Osteocyte (in vitro differentiated cells): ENCODE data around the gene CDH13. TPM values are rescaled to one million over a fixed set of nuclear protein-coding genes. Genes with fewer than 3 reads are reported as not detected.

Experiments
- DNase-seq: peaks from one replicate; pipeline ENCODE4 v3.0.0; 2021; ENCODE audit warnings: mixed read lengths; ENCODE audit not compliant: unreplicated experiment; ENCODE audit errors: extremely low spot score
- H3K27ac Mint-ChIP-seq: one replicate; pipeline ENCODE4 v1.8.0; 2021; ENCODE audit warnings: mild to moderate bottlenecking, mixed read lengths; ENCODE audit not compliant: unreplicated experiment
- H3K27me3 Mint-ChIP-seq: one replicate; pipeline ENCODE4 v1.8.0; 2021; ENCODE audit warnings: mixed read lengths; ENCODE audit not compliant: unreplicated experiment
- H3K36me3 Mint-ChIP-seq: one replicate; pipeline ENCODE4 v1.8.0; 2021; ENCODE audit warnings: mixed read lengths; ENCODE audit not compliant: unreplicated experiment
- H3K4me1 Mint-ChIP-seq: one replicate; pipeline ENCODE4 v1.8.0; 2021; ENCODE audit warnings: mixed read lengths; ENCODE audit not compliant: unreplicated experiment
- H3K4me3 Mint-ChIP-seq: one replicate; pipeline ENCODE4 v1.8.0; 2021; ENCODE audit warnings: mild to moderate bottlenecking, moderate library complexity, mixed read lengths; ENCODE audit not compliant: unreplicated experiment
- H3K9me3 Mint-ChIP-seq: one replicate; pipeline ENCODE4 v1.8.0; 2021; ENCODE audit warnings: mixed read lengths; ENCODE audit not compliant: unreplicated experiment
- total RNA-seq: library from RNA; stranded (reverse); gene quantifications from 2 replicates; pipeline ENCODE4 v1.2.1, GENCODE V29; 2021
- TF ChIP-seq, protein P1 (sequence below): fragments of 200-600 bp; sonication (generic); IDR thresholded peaks from 2 replicates; pipeline ENCODE4 v1.5.0; 2021; ENCODE audit warnings: antibody characterized with exemption, mild to moderate bottlenecking, moderate library complexity

Gene CDH13
- total RNA-seq, 1 donor from 2014 or later = 27.0 TPM

DNA sequence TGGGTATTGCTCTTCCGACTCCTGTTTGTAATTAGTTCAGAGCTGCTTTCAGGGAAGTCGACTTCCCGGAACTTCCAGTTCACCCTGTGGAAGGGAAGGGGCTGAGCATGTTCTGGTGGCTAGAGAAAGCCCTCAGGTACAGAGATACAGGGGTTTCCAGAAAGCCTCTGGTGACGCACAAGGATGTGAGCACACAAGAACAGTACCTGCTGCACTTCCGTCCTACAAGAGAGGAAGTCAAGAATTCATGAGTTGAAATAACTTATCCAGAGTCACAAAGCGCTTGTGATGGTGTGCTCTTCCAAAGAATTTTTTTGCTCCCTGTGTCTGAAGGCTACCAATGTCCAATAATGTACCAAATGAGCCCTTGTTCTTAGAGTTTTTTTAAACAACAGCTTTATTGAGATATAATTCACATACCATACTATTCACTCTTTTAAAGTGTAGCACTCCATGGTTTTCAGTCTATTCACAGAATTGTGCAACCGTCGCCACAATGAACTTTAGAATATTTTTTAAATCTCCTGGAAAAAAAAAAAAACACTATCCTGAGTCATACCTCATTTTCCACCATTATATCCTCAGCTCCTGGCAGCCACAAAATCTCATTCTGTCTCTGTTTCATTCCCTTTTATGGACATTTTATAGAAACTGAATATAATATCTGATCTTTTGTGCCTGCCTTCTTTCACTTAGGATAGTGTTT, 327.6 kb downstream of the CDH13 start:
- no peaks in the 10 kb centered on the region for H3K36me3 Mint-ChIP-seq
- H3K4me1 Mint-ChIP-seq = no peaks in the 10 kb centered on the region
- no peaks in the 10 kb centered on the region for H3K9me3 Mint-ChIP-seq
- no peak overlapping the region for H3K4me3 Mint-ChIP-seq
- DNase-seq = no peak
- no peak overlapping the region for H3K27ac Mint-ChIP-seq
- no peaks in the 10 kb centered on the region for H3K27me3 Mint-ChIP-seq
- TF ChIP-seq, protein P1, sequence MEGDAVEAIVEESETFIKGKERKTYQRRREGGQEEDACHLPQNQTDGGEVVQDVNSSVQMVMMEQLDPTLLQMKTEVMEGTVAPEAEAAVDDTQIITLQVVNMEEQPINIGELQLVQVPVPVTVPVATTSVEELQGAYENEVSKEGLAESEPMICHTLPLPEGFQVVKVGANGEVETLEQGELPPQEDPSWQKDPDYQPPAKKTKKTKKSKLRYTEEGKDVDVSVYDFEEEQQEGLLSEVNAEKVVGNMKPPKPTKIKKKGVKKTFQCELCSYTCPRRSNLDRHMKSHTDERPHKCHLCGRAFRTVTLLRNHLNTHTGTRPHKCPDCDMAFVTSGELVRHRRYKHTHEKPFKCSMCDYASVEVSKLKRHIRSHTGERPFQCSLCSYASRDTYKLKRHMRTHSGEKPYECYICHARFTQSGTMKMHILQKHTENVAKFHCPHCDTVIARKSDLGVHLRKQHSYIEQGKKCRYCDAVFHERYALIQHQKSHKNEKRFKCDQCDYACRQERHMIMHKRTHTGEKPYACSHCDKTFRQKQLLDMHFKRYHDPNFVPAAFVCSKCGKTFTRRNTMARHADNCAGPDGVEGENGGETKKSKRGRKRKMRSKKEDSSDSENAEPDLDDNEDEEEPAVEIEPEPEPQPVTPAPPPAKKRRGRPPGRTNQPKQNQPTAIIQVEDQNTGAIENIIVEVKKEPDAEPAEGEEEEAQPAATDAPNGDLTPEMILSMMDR = no peak

DNA sequence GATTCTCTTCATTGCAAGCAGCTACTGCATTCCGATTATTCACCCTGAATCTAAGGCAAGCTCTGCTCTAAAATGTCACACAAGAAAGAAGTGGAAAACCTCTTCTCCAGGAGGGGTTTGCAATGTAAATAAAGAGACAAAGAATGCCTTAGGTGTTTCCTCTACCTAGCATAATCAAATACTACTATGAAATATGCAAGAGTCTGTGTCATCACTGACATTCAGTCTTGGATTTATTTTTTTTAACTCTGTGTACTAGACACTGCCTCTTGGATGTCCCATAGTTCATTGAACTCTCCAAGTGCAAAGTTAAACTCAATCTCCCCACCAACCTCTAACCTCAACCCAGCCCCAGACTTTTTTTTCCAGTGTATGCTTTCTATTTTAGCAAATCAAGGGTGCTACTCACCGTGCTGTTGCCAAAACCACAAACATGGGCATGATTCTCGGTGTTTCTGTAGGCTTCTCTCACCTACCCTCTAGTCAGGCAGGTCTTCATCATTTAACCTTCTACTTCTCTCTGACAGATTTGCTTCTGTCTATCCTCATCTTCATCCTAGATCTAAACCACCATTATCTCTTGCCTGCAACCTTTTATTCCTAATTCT, 329.1 kb downstream of the CDH13 start:
- no peaks in the 10 kb centered on the region for H3K9me3 Mint-ChIP-seq
- H3K27ac Mint-ChIP-seq = no peak overlapping the region
- no peak overlapping the region for H3K4me3 Mint-ChIP-seq
- no peaks in the 10 kb centered on the region for H3K27me3 Mint-ChIP-seq
- H3K4me1 Mint-ChIP-seq = no peaks in the 10 kb centered on the region
- H3K36me3 Mint-ChIP-seq = no peaks in the 10 kb centered on the region
- DNase-seq = no peak
- TF ChIP-seq, protein P1 = no peak

DNA sequence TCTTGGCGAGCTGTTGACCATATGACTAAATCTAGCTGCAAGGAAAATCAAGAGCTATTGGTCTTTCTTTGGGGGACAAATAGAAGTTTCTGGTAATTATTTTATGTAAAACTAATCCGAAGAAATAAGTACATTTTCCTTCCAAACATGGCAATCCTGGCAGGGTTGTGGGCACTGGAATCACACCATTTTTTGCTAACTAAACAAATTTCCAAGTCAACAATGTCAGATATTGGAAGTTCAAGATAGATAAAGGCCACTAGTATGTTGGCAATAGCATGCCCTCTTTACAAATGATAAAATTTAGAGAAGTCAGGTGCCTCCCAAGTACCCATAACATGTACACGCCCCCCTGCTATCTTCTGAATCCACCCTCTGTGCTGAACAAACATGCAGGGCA, 330.4 kb downstream of the CDH13 start:
- TF ChIP-seq, protein P1 = no peak
- H3K27me3 Mint-ChIP-seq = no peaks in the 10 kb centered on the region
- H3K36me3 Mint-ChIP-seq = no peaks in the 10 kb centered on the region
- no peak overlapping the region for H3K4me3 Mint-ChIP-seq
- DNase-seq = no peak
- H3K27ac Mint-ChIP-seq = no peak overlapping the region
- no peaks in the 10 kb centered on the region for H3K9me3 Mint-ChIP-seq
- no peaks in the 10 kb centered on the region for H3K4me1 Mint-ChIP-seq

DNA sequence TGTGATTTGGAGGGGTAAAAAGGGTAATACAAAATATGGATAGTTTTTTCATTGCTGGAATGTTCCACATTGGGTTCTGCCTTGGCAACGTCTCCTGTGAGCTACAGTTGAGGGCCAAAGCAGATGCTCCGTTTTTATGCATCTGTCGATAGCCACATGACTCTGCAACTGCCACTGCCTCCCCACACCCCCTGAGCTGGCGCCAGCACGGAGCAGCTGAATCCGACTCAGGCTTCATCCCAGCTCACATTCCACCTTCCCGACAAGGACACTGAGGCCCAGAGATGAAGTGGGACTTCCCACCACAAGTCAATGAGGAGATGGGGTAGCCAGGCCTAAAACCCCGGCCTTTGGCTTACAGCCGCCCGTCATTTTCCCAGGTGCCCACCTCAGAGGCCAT, 334.1 kb downstream of the CDH13 start:
- Mint-ChIP-seq H3K36me3 (no peaks in the 10 kb centered on the region), H3K4me1 (no peaks in the 10 kb centered on the region), H3K9me3 (no peaks in the 10 kb centered on the region), H3K4me3 (no peak overlapping the region), H3K27me3 (no peaks in the 10 kb centered on the region), H3K27ac (no peak overlapping the region)
- TF ChIP-seq, protein P1 = no peak
- no peak for DNase-seq

DNA sequence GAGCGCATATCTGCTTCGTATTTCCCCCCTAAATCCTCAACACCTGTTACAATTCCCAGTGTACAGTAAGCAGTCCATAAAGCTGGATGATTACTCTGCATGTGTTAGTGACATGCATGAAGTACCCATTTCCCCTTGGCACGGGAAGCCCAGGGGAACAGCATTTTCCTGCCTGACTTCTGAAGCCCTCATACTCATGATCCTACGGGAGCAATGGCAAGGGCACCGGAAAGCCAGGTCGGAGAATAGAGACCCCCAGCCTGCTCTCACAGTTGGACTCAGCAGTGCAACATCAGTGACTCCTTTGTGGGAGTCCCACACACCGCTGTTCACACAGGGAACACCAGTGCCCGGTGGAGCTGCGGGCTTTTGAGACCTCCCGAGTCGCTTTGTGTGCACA, 336.9 kb downstream of the CDH13 start:
- Mint-ChIP-seq H3K9me3 (no peaks in the 10 kb centered on the region), H3K27ac (no peak overlapping the region), H3K27me3 (no peaks in the 10 kb centered on the region), H3K36me3 (no peaks in the 10 kb centered on the region), H3K4me1 (no peaks in the 10 kb centered on the region), H3K4me3 (no peak overlapping the region)
- no peak for DNase-seq
- TF ChIP-seq, protein P1 = no peak
